Smooth muscle cell (in vitro differentiated cells): ENCODE results near the gene ERAS. TPM values are rescaled to one million over a fixed set of nuclear protein-coding genes. Genes with fewer than 3 reads are reported as not detected.

ENCODE experiments used
- DNase-seq: peaks from one replicate; lab custom pipeline; 2025; ENCODE audit not compliant: unreplicated experiment; lab: John Stamatoyannopoulos, UW
- H2AFZ ChIP-seq: fragments of 200-600 bp; sonication (generic); 2 replicates; pipeline ENCODE4 v1.6.0; 2016; ENCODE audit warnings: antibody characterized with exemption, low read depth, mild to moderate bottlenecking
- H3F3A ChIP-seq: fragments of 200-600 bp; sonication (generic); 2 replicates; pipeline ENCODE4 v1.6.0; 2017; ENCODE audit warnings: antibody characterized with exemption, low read depth
- H3K27ac ChIP-seq: fragments of 200-600 bp; sonication (generic); 2 replicates; pipeline ENCODE4 v1.5.1; 2016; ENCODE audit warnings: low read depth, mild to moderate bottlenecking
- H3K27me3 ChIP-seq: fragments of 200-600 bp; sonication (generic); 2 replicates; pipeline ENCODE4 v1.6.1; 2016; ENCODE audit warnings: low read depth, mild to moderate bottlenecking
- H3K36me3 ChIP-seq: fragments of 200-600 bp; sonication (generic); 2 replicates; pipeline ENCODE4 v1.5.1; 2016; ENCODE audit warnings: low read depth
- H3K4me1 ChIP-seq: fragments of 200-600 bp; sonication (generic); 2 replicates; pipeline ENCODE4 v1.5.1; 2016; ENCODE audit warnings: low read depth
- H3K4me2 ChIP-seq: fragments of 200-600 bp; sonication (generic); 2 replicates; pipeline ENCODE4 v1.6.0; 2016; ENCODE audit warnings: mild to moderate bottlenecking
- H3K4me3 ChIP-seq: fragments of 200-600 bp; sonication (generic); 2 replicates; pipeline ENCODE4 v1.5.1; 2016; ENCODE audit warnings: mild to moderate bottlenecking
- H3K79me2 ChIP-seq: fragments of 200-600 bp; sonication (generic); 2 replicates; pipeline ENCODE4 v1.6.0; 2016; ENCODE audit warnings: low read depth, mild to moderate bottlenecking
- H3K9ac ChIP-seq: fragments of 200-600 bp; sonication (generic); 2 replicates; pipeline ENCODE4 v1.6.0; 2016; ENCODE audit warnings: low read depth
- H3K9me3 ChIP-seq: fragments of 200-600 bp; sonication (generic); replicated peaks from 2 replicates; pipeline ENCODE4 v1.5.1; 2016; ENCODE audit warnings: low read depth
- H4K20me1 ChIP-seq: fragments of 200-600 bp; sonication (generic); 2 replicates; pipeline ENCODE4 v1.6.0; 2016; ENCODE audit warnings: low read depth
- CTCF ChIP-seq: fragments of 200-600 bp; sonication (generic); IDR thresholded peaks from 2 replicates; pipeline ENCODE4 v1.5.1; 2017; ENCODE audit warnings: borderline replicate concordance, mild to moderate bottlenecking, antibody characterized with exemption; ENCODE audit not compliant: insufficient read depth, poor library complexity, severe bottlenecking
- WGBS: methylation state at CpG from one replicate; pipeline ENCODE4 v1.1.7; 2016; ENCODE audit warnings: low lambda C conversion rate; 5-methylcytosine and 5-hydroxymethylcytosine counted together
- polyA plus RNA-seq: library from polyadenylated mRNA; unstranded; fragments of >200 nt; fragmentation: Nextera tagmentation; extraction: Ambion mirVana; gene quantifications from 2 replicates; pipeline ENCODE4 v1.2.1, GENCODE V29; 2016
- total RNA-seq: library from RNA; depleted of rRNA; stranded (reverse); fragments of >200 nt; gene quantifications from 2 replicates; pipeline ENCODE4 v1.2.3, GENCODE V29; 2014

The ERAS gene
- total and polyA plus RNA-seq, 2 experiments from 2014 or later: not detected

DNA sequence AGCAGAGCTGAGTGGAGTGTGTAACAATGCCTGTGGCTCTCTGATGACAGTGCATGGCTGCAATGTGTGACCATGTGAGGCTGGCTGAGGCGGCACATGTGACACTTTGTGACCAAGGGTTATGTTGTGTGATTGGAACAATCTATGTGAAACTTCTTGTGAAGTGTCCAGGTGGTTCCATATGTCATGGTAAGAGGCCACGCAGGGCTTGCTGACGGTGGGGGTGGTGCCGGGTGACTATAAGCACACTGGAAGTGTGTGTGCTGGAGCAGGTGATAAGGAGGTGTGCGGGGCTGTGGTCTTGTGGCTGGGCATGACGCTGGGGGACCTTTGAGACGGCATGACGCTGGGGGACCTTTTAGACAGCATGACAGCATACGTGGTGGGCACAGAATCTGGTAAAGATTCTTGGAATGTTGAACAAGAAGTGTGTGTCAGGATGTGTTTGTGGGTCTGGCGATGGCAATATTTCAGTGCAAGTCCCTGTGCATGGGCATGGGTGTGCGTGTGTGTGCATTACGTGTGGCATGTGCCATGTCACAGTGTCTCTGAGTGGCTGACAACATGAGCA, 31.9 kb upstream of the ERAS start:
- no peaks in the 10 kb centered on the region for H4K20me1 ChIP-seq
- no peaks in the 10 kb centered on the region for H3K4me1 ChIP-seq
- H3F3A ChIP-seq: no peaks in the 10 kb centered on the region
- no peaks in the 10 kb centered on the region for H3K79me2 ChIP-seq
- no peak overlapping the region for H3K27ac ChIP-seq
- H3K9me3 ChIP-seq: no peaks in the 10 kb centered on the region
- no peaks in the 10 kb centered on the region for H3K27me3 ChIP-seq
- H3K36me3 ChIP-seq: no peaks in the 10 kb centered on the region
- no peak overlapping the region for H2AFZ ChIP-seq
- H3K4me2 ChIP-seq: no peak overlapping the region
- DNase-seq: no peak
- no peak overlapping the region for H3K4me3 ChIP-seq
- 83% methylated on average over 12 of the region's 12 CpGs for WGBS
- no peak overlapping the region for H3K9ac ChIP-seq
- TF ChIP-seq CTCF: no peak

- no peak for TF ChIP-seq CTCF
- Histone ChIP-seq H2AFZ (no peak overlapping the region), H3K4me2 (no peak overlapping the region), H3K27me3 (no peaks in the 10 kb centered on the region), H3K27ac (no peak overlapping the region), H3K9me3 (no peaks in the 10 kb centered on the region), H3K79me2 (no peaks in the 10 kb centered on the region), H4K20me1 (no peaks in the 10 kb centered on the region), H3K4me1 (no peaks in the 10 kb centered on the region), H3K4me3 (no peak overlapping the region), H3K36me3 (no peaks in the 10 kb centered on the region), H3F3A (no peaks in the 10 kb centered on the region), H3K9ac (no peak overlapping the region)
- WGBS: 44% methylated on average over 8 of the region's 8 CpGs
- DNase-seq: no peak
Measured at GRCh38 chrX:48794911-48795515, 31.3 kb upstream of the ERAS start.

- Histone ChIP-seq H3K79me2 (no peaks in the 10 kb centered on the region), H3K9ac (no peak overlapping the region), H3F3A (no peaks in the 10 kb centered on the region), H4K20me1 (no peaks in the 10 kb centered on the region), H3K9me3 (no peaks in the 10 kb centered on the region), H3K36me3 (no peaks in the 10 kb centered on the region), H3K4me1 (no peaks in the 10 kb centered on the region), H3K4me3 (no peak overlapping the region), H3K4me2 (no peak overlapping the region), H3K27ac (no peak overlapping the region), H3K27me3 (no peaks in the 10 kb centered on the region), H2AFZ (no peak overlapping the region)
- no peak for DNase-seq
- WGBS: 71% methylated on average over 2 of the region's 2 CpGs
- TF ChIP-seq CTCF: no peak
Measured at GRCh38 chrX:48798318-48798717, 28.0 kb upstream of the ERAS start.
